Ishikawa (cell line): Measurements from ENCODE around the gene UBXN1.

Source experiments
- EGR1 ChIP-seq: IDR thresholded peaks from 2 replicates; pipeline ENCODE4 v1.6.1; 2012
- FOXM1 ChIP-seq: IDR thresholded peaks from 2 replicates; pipeline ENCODE4 v1.6.1; 2012; ENCODE audit warnings: low read depth, borderline replicate concordance
- YY1 ChIP-seq: IDR thresholded peaks from 2 replicates; pipeline ENCODE4 v1.6.1; 2012; ENCODE audit warnings: low read depth
- TF ChIP-seq, protein P1 (sequence below): IDR thresholded peaks from 2 replicates; pipeline ENCODE4 v1.6.1; 2012

DNA sequence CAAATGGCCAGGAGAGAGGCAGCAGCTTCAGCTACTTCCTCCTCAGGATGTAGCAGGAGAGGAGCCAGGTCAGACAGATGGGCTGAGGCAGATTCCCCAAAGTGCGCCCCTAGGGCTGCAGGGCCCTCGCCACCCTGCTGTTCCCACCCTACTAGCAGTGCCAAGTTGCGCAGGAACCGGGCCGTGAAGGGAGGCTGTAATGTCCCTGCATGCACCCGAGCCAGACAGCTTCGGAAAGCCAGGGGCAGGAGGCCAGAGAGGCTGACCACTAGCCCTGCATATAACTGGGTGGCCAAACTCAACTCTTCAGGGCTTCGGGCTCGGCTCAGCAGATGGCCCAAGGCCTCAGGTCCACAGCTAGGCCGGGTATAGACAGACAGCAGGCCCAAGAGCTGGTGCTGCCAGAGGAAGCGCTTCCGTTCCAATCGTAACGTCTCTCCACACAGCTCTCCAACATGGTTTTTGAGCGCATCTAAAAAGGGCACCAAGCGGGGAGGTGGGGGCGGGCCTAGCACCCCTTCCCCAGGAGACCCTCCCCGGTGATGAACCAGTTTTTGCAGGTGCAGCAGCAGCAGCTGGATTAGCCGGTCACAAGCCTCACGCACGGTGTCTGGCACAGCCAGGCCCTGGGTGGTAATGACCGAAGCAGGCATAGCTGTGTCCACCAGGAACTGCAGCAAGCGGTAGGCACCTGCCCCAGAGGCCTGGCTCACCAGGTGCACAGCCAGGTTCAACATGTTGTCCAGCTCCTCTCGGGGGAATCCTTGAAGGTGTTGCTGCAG lies 30.5 kb downstream of the UBXN1 start:
- TF ChIP-seq, protein P1, sequence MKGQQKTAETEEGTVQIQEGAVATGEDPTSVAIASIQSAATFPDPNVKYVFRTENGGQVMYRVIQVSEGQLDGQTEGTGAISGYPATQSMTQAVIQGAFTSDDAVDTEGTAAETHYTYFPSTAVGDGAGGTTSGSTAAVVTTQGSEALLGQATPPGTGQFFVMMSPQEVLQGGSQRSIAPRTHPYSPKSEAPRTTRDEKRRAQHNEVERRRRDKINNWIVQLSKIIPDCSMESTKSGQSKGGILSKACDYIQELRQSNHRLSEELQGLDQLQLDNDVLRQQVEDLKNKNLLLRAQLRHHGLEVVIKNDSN, result no peak
- TF ChIP-seq YY1 (no peak), EGR1 (no peak), FOXM1 (no peak)
